Measurements from ENCODE around the gene APC.
"Not testable (repeated sequence)": the region's sequence is repeated elsewhere in the genome, so short reads cannot be mapped to it uniquely, and the experiment has no call there.

Gene APC

GRCh38 chr5:112886975-112887374 is 149.3 kb downstream of the APC start:
- peaks cover 8% of the 10 kb centered on the region for H3K36me3 ChIP-seq (ENCODE audit: control insufficient read depth, insufficient read depth, low read length)
- H3K27me3 ChIP-seq (ENCODE audit: control insufficient read depth, insufficient read depth, low read length), result no peaks in the 10 kb centered on the region
- H3K4me1 ChIP-seq (ENCODE audit: control insufficient read depth, insufficient read depth, low read length), result no peaks in the 10 kb centered on the region
- H3K4me3 ChIP-seq (ENCODE audit: low read depth, low read length), result no peak overlapping the region
- no peak overlapping the region for H3K9ac ChIP-seq (ENCODE audit: low read depth, low read length)
- no peaks in the 10 kb centered on the region for H3K9me3 ChIP-seq (ENCODE audit: control insufficient read depth, insufficient read depth, low read length)

- not testable (repeated sequence) for H3K9me3 ChIP-seq (ENCODE audit: control insufficient read depth, insufficient read depth, low read length); H3K4me3 ChIP-seq (ENCODE audit: low read depth, low read length); H3K4me1 ChIP-seq (ENCODE audit: control insufficient read depth, insufficient read depth, low read length); H3K9ac ChIP-seq (ENCODE audit: low read depth, low read length); H3K27me3 ChIP-seq (ENCODE audit: control insufficient read depth, insufficient read depth, low read length); H3K36me3 ChIP-seq (ENCODE audit: control insufficient read depth, insufficient read depth, low read length)
Observed at GRCh38 chr5:112892066-112892465, 154.4 kb downstream of the APC start.

GRCh38 chr5:112892776-112893175 is 155.1 kb downstream of the APC start:
- H3K36me3 ChIP-seq (ENCODE audit: control insufficient read depth, insufficient read depth, low read length), result no peaks in the 10 kb centered on the region
- no peaks in the 10 kb centered on the region for H3K9me3 ChIP-seq (ENCODE audit: control insufficient read depth, insufficient read depth, low read length)
- no peak overlapping the region for H3K4me3 ChIP-seq (ENCODE audit: low read depth, low read length)
- H3K4me1 ChIP-seq (ENCODE audit: control insufficient read depth, insufficient read depth, low read length), result no peaks in the 10 kb centered on the region
- no peaks in the 10 kb centered on the region for H3K27me3 ChIP-seq (ENCODE audit: control insufficient read depth, insufficient read depth, low read length)
- no peak overlapping the region for H3K9ac ChIP-seq (ENCODE audit: low read depth, low read length)

GRCh38 chr5:112895682-112896081 is 158.0 kb downstream of the APC start:
- Histone ChIP-seq H3K4me1 (ENCODE audit: control insufficient read depth, insufficient read depth, low read length) (no peaks in the 10 kb centered on the region), H3K27me3 (ENCODE audit: control insufficient read depth, insufficient read depth, low read length) (no peaks in the 10 kb centered on the region), H3K9me3 (ENCODE audit: control insufficient read depth, insufficient read depth, low read length) (no peaks in the 10 kb centered on the region), H3K4me3 (ENCODE audit: low read depth, low read length) (no peak overlapping the region), H3K9ac (ENCODE audit: low read depth, low read length) (no peak overlapping the region), H3K36me3 (ENCODE audit: control insufficient read depth, insufficient read depth, low read length) (no peaks in the 10 kb centered on the region)
